CD4-positive, CD25-positive, alpha-beta regulatory T cell (primary cell): ENCODE data around the gene MYH6. TPM values are rescaled to one million over a fixed set of nuclear protein-coding genes. Genes with fewer than 3 reads are reported as not detected.

Source experiments
- ATAC-seq, 2 donors: fragments of 150-1000 bp; cut with Tn5 transposase; one replicate each; pipeline ENCODE4 v1.10.0; 2021; ENCODE audit warnings: low read depth in 2 of 2, moderate number of reproducible peaks in 2 of 2, moderate library complexity in 1 of 2
- DNase-seq, 3 donors: peaks; one replicate each; pipeline versions ENCODE4 v3.0.0 to v3.0.0-alpha.2; 2012 to 2022; ENCODE audit warnings: mixed read lengths in 1 of 3
- H3K27ac ChIP-seq: one replicate; pipeline ENCODE4 v1.7.0; 2013; ENCODE audit warnings: mild to moderate bottlenecking, low read length; ENCODE audit not compliant: insufficient read depth, poor library complexity, severe bottlenecking
- H3K27me3 ChIP-seq: one replicate; pipeline ENCODE4 v1.7.0; 2013; ENCODE audit warnings: low read length; ENCODE audit not compliant: control insufficient read depth, insufficient read depth
- H3K36me3 ChIP-seq: one replicate; pipeline ENCODE4 v1.7.0; 2013; ENCODE audit warnings: mild to moderate bottlenecking, low read length, moderate library complexity; ENCODE audit not compliant: control insufficient read depth, insufficient read depth
- H3K4me1 ChIP-seq: 2 replicates; pipeline ENCODE4 v1.7.0; 2013; ENCODE audit warnings: mild to moderate bottlenecking, low read length; ENCODE audit not compliant: insufficient read depth, control insufficient read depth, poor library complexity, severe bottlenecking
- H3K4me3 ChIP-seq: one replicate; pipeline ENCODE4 v1.7.0; 2013; ENCODE audit warnings: low read depth, mild to moderate bottlenecking, low read length, moderate library complexity
- H3K9me3 ChIP-seq, 2 experiments: 1 replicate in 1 of 2; 2 replicates in 1 of 2; pipeline ENCODE4 v1.7.0; 2013; ENCODE audit warnings: low read length in 2 of 2, mild to moderate bottlenecking in 1 of 2, moderate library complexity in 1 of 2; ENCODE audit not compliant: control insufficient read depth in 2 of 2
- H3K27ac Mint-ChIP-seq, 3 donors: one replicate each; pipeline ENCODE4 v1.8.0; 2020 to 2022; ENCODE audit warnings: mild to moderate bottlenecking in 3 of 3, mixed read lengths in 3 of 3, moderate library complexity in 2 of 3
- H3K27me3 Mint-ChIP-seq: one replicate; pipeline ENCODE4 v1.8.0; 2022; ENCODE audit warnings: mild to moderate bottlenecking, mixed read lengths
- H3K36me3 Mint-ChIP-seq: one replicate; pipeline ENCODE4 v1.8.0; 2020; ENCODE audit warnings: mixed read lengths
- H3K4me1 Mint-ChIP-seq, 4 donors: one replicate each; pipeline ENCODE4 v1.8.0; 2020 to 2022; ENCODE audit warnings: mixed read lengths in 4 of 4, mild to moderate bottlenecking in 1 of 4
- H3K4me3 Mint-ChIP-seq, 4 donors: one replicate each; pipeline ENCODE4 v1.8.0; 2020 to 2022; ENCODE audit warnings: mild to moderate bottlenecking in 4 of 4, mixed read lengths in 4 of 4, moderate library complexity in 3 of 4
- H3K9me3 Mint-ChIP-seq, 7 donors: one replicate each; pipeline ENCODE4 v1.8.0; 2020 to 2022; ENCODE audit warnings: mixed read lengths in 7 of 7, mild to moderate bottlenecking in 3 of 7, moderate library complexity in 2 of 7
- polyA plus RNA-seq, 4 donors: library from polyadenylated mRNA; unstranded; fragments of 300-500 nt; fragmentation: Illumina TruSeq; gene quantifications; one replicate each; pipeline ENCODE4 v1.2.3, GENCODE V29; 2021
- total RNA-seq: library from RNA; stranded (reverse); gene quantifications from one replicate; pipeline ENCODE4 v1.2.3, GENCODE V29; 2022

Gene MYH6
- total and polyA plus RNA-seq, 5 donors from 2014 or later, result not detected

DNA sequence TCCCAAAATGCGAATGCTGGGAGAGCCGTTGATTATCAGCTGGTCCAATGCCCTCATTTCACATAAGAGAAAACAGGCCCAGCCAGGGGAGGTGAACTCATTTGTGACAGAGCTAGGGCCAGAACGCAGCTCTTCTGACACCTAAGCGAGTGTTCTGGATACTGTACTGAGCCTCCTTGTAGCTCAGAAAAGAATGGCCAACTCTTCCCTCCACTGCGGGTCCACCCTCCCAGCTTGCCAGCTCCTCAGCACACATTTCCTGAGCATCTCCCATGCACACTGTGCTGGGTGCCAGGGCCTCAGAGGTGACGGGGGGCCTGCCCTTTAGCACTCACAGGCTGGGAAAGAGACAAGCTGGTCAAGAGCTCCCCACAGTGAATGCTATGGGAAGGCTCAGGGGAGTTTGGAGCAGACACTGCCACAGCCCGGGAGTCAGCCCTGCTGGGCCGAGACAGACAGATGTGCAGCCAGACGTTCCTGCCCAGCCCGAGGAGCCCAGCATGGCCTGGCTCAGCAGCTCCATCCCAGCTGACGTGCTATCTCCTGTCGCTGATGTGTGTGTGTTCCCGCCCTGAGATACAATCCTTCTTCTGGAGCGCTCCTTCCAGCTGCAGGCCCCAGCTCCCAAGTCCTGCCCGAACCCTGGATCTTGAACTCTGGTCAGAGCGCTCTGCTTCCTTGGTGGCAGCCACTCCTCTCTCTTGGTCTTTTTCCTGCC, 27.7 kb downstream of the MYH6 start:
- no peak overlapping the region for H3K4me3 ChIP-seq
- no peak for DNase-seq
- H3K27me3 ChIP-seq, result no peaks in the 10 kb centered on the region
- no peak overlapping the region for H3K4me3 Mint-ChIP-seq
- H3K4me1 ChIP-seq, result no peaks in the 10 kb centered on the region
- no peaks in the 10 kb centered on the region for H3K36me3 Mint-ChIP-seq
- no peaks in the 10 kb centered on the region for H3K27me3 Mint-ChIP-seq
- H3K27ac Mint-ChIP-seq, result peak overlapping the region in 1 of 3 donors; percentile 77
- H3K9me3 ChIP-seq, result no peaks in the 10 kb centered on the region
- ATAC-seq, result no peak
- H3K27ac ChIP-seq, result no peak overlapping the region
- H3K9me3 Mint-ChIP-seq, result no peaks in the 10 kb centered on the region
- no peaks in the 10 kb centered on the region for H3K36me3 ChIP-seq
- H3K4me1 Mint-ChIP-seq, result no peaks in the 10 kb centered on the region

DNA sequence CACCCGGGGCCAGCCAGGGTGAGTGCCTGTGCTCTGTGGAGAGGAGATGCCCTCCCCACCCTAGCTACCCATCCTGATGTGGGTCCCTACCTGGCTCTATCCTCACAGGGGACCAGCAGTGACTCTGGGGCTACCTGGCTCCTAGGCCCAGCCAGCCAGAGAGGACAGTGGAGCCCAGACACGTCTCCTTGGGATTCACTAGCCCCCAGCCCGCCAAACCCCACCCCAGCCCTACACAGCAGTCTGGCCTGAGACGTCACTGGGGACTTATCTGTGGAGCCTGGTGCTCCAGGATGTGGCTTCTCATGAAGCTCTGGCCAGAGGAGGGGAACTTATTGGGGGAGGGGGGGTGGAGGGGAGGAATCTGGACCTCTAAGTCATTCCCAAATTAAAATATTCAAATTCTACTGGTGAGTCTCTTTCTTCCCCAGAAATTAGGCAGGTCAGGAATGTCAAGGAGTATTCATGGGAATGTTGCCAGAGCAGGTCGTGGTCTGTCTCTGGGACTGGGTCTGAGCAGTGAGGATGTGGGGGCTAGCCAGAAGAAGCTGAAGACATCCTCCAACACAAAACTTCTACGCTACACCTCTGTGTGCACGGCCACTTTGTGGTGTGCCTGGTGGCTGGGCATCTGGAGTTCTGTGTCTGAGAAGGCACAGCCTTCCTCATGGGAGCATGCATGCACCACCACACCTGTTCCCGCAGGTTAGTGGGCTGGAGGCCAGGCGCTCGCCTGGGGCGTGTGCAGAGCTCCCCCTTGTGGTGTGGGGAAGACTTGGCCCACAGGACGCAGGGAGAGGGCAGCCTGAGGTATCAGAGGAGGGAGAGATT, 28.5 kb downstream of the MYH6 start:
- DNase-seq (peak; percentile 49 to 67 (median 64)), ATAC-seq (peak; percentile 58 to 78)
- Mint-ChIP-seq H3K4me1 (no peaks in the 10 kb centered on the region), H3K4me3 (no peak overlapping the region), H3K36me3 (no peaks in the 10 kb centered on the region), H3K9me3 (no peaks in the 10 kb centered on the region), H3K27me3 (no peaks in the 10 kb centered on the region), H3K27ac (no peak overlapping the region)
- Histone ChIP-seq H3K27ac (no peak overlapping the region), H3K36me3 (no peaks in the 10 kb centered on the region), H3K27me3 (no peaks in the 10 kb centered on the region), H3K4me3 (no peak overlapping the region), H3K9me3 (no peaks in the 10 kb centered on the region), H3K4me1 (no peaks in the 10 kb centered on the region)

DNA sequence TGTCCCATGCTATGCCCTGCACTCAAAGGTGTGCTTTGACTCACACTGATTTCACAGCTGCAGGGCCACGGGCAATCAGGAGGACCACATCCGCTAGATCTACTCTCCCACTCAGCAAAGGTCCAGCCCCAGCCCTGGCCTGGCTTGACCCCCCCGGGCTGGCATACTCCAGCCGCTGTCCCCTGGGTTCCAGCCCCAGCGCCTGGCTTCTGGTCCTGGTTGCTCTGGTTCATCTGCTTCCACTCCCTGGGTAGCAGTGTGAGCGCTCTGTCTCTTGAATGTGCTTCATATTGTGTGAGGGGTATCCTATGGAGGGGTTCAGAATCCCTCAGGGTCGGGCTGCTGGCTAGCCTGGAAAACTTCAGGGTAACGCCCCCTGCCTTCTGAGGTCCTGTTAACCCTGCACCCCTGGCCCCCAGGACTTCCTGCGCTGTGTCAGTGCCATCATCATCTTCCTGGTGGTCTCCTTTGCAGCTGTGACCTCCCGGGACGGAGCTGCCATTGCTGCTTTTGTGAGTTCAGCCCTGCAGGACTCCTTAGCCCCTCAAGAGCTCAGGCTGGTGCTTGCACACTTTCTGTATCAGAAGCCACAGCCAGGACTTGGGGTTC, 29.4 kb downstream of the MYH6 start:
- no peaks in the 10 kb centered on the region for H3K36me3 ChIP-seq
- no peak overlapping the region for H3K27ac ChIP-seq
- H3K4me3 Mint-ChIP-seq, result no peak overlapping the region
- no peak for ATAC-seq
- no peaks in the 10 kb centered on the region for H3K4me1 Mint-ChIP-seq
- no peaks in the 10 kb centered on the region for H3K27me3 ChIP-seq
- H3K9me3 Mint-ChIP-seq, result no peaks in the 10 kb centered on the region
- no peaks in the 10 kb centered on the region for H3K4me1 ChIP-seq
- no peaks in the 10 kb centered on the region for H3K36me3 Mint-ChIP-seq
- H3K27me3 Mint-ChIP-seq, result no peaks in the 10 kb centered on the region
- no peak for DNase-seq
- no peak overlapping the region for H3K27ac Mint-ChIP-seq
- H3K9me3 ChIP-seq, result no peaks in the 10 kb centered on the region
- no peak overlapping the region for H3K4me3 ChIP-seq

DNA sequence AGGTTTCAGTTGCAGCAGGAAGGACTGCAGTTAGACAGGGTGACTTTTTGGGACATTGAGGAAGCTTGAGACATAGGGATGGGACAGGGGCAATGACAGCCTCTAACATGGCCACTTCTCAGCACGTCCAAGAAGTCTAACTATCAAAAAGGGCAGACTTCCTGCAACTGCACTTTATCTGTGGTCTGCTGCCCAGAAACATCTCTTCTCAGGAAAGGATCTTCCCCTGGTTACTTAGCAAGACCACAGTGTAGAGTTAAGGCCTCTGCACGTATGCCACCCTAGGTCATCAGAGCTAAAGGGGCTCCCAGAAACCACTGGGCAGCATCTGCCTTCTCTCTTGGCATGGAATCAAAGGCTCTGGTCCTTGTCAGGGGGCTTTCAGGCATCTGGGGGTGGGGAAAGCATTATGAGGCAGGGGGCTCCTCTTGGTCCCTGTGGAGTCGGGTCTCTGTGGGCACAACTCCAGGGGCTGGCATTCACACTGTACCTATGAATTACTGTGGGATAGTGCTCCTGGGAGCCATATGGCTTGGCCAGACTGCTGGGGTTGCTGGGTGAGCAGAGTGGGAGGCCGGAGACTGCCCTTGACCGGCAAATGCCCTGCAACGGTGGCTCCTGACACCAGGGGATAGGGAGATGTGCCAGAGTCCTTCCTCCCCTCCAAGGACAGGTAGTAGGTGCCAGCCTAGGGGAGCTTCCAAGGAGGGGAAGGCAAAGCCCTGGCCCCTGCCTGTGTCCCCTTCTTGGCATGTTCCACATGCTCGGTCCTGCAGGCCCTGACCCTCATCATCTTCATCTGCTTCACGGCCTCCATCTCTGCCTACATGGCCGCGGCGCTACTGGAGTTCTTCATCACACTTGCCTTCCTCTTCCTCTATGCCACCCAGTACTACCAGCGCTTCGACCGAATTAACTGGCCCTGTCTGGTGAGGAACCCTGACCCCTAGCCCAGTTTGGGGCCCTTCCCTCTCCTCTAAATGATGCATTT, 30.2 kb downstream of the MYH6 start:
- DNase-seq (no peak), ATAC-seq (no peak)
- Mint-ChIP-seq H3K36me3 (no peaks in the 10 kb centered on the region), H3K27ac (no peak overlapping the region), H3K4me3 (no peak overlapping the region), H3K9me3 (no peaks in the 10 kb centered on the region), H3K27me3 (no peaks in the 10 kb centered on the region), H3K4me1 (no peaks in the 10 kb centered on the region)
- Histone ChIP-seq H3K36me3 (no peaks in the 10 kb centered on the region), H3K4me3 (no peak overlapping the region), H3K9me3 (no peaks in the 10 kb centered on the region), H3K4me1 (no peaks in the 10 kb centered on the region), H3K27ac (no peak overlapping the region), H3K27me3 (no peaks in the 10 kb centered on the region)

DNA sequence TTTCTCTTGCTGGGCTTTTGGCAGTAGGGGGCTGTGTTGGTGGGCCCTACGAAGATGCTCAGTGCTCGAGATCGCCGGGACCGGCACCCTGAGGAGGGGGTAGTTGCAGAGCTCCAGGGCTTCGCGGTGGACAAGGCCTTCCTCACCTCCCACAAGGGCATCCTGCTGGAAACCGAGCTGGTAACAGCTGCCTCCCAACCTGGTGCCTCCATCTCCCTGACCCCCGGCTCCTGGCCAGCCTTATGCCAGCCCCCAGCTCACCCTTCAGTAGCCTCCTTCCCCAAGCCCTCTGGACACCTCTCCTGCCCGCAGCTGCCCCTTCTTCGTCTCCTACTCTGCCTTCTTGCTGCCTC, 30.9 kb downstream of the MYH6 start:
- Mint-ChIP-seq H3K9me3 (no peaks in the 10 kb centered on the region), H3K27me3 (no peaks in the 10 kb centered on the region), H3K4me3 (no peak overlapping the region), H3K4me1 (no peaks in the 10 kb centered on the region), H3K27ac (no peak overlapping the region), H3K36me3 (no peaks in the 10 kb centered on the region)
- ATAC-seq (no peak), DNase-seq (no peak)
- Histone ChIP-seq H3K9me3 (no peaks in the 10 kb centered on the region), H3K4me1 (no peaks in the 10 kb centered on the region), H3K36me3 (no peaks in the 10 kb centered on the region), H3K27ac (no peak overlapping the region), H3K27me3 (no peaks in the 10 kb centered on the region), H3K4me3 (no peak overlapping the region)

DNA sequence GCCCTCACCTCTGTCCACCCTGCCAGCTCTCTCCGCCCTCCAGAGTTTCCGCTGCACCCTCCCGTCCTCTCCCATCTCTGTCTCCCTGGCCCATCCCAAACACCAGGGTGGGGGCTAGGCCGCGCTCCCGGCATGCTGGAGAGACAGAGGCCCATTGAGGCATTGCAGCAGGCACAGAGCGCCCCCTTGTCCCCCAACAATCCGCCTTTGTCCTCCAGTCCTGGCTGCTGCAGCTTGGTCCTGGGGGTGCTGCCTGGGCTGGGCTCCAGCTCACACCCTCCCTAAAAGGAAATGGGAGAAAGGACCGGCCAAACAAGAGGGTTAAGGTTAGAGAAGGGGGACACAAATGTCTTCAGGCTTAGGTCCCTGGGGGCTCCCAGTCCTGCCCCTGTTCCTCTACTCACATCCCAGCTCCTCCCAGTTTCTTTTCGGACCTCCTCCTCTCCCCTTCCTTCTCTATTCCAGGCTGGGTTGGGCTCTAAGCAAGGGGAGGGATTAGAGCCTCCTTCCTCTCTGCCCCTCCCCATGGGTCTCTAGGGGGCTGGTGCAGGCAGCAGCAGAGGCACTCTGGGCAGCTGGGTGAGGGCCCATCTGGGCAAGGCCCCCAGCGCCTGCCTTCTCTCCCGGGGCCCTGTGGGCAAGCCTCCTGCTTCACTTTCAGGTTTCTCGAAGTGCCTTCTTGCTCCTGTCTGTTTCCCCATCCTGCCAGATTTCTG, 31.4 kb downstream of the MYH6 start, which contains the start of gene CMTM5:
TSS of gene CMTM5 (plus strand) at position 565 of the 716 bp plus-strand sequence. CDS start 206 bp downstream, outside the sequence.
- Histone ChIP-seq H3K27me3 (no peaks in the 10 kb centered on the region), H3K4me3 (no peak within 1 kb of the TSS), H3K9me3 (no peaks in the 10 kb centered on the region), H3K27ac (no peak within 1 kb of the TSS), H3K4me1 (no peaks in the 10 kb centered on the region), H3K36me3 (no peaks in the 10 kb centered on the region)
- DNase-seq (no peak), ATAC-seq (no peak)
- no peaks in the 10 kb centered on the region for H3K9me3 Mint-ChIP-seq
- H3K4me1 Mint-ChIP-seq, result no peaks in the 10 kb centered on the region
- no peaks in the 10 kb centered on the region for H3K36me3 Mint-ChIP-seq
- no peak within 1 kb of the TSS for H3K4me3 Mint-ChIP-seq
- peak within 1 kb of the TSS in 1 of 3 donors; percentile 85 for H3K27ac Mint-ChIP-seq
- no peaks in the 10 kb centered on the region for H3K27me3 Mint-ChIP-seq
